GM12865 (cell line): ENCODE results near the gene CCDC167.

Source experiments
- DNase-seq: peaks from one replicate; pipeline ENCODE4 v3.0.0; 2010; ENCODE audit warnings: low read depth
- H3K4me3 ChIP-seq: 2 replicates; pipeline ENCODE4 v1.5.1; 2011; ENCODE audit warnings: mild to moderate bottlenecking, low read depth, low read length, control low read depth
- CTCF ChIP-seq: IDR thresholded peaks from 2 replicates; pipeline ENCODE4 v1.5.1; 2011; ENCODE audit warnings: low read length, control low read depth, low read depth, inconsistent platforms; ENCODE audit not compliant: insufficient read depth; ENCODE audit errors: missing control alignments

Gene CCDC167

GRCh38 chr6:37474316-37474715 lies 25.4 kb downstream of the CCDC167 start:
- no peak overlapping the region for H3K4me3 ChIP-seq
- TF ChIP-seq CTCF: no peak
- DNase-seq: no peak

GRCh38 chr6:37473364-37474095 lies 26.2 kb downstream of the CCDC167 start:
- TF ChIP-seq CTCF: no peak
- DNase-seq: no peak
- no peak overlapping the region for H3K4me3 ChIP-seq

- no peak overlapping the region for H3K4me3 ChIP-seq
- TF ChIP-seq CTCF: no peak
- DNase-seq: no peak
These were observed 32.0 kb downstream of the CCDC167 start for GRCh38 chr6:37467718-37468117.

GRCh38 chr6:37463110-37463509 lies 36.6 kb downstream of the CCDC167 start:
- DNase-seq: no peak
- no peak overlapping the region for H3K4me3 ChIP-seq
- no peak for TF ChIP-seq CTCF

GRCh38 chr6:37460805-37461204 lies 38.9 kb downstream of the CCDC167 start:
- no peak for TF ChIP-seq CTCF
- no peak overlapping the region for H3K4me3 ChIP-seq
- no peak for DNase-seq

GRCh38 chr6:37459981-37460800 lies 39.5 kb downstream of the CCDC167 start:
- TF ChIP-seq CTCF: no peak
- no peak for DNase-seq
- no peak overlapping the region for H3K4me3 ChIP-seq
